ENCODE measurements around the gene EMILIN2.

DNA sequence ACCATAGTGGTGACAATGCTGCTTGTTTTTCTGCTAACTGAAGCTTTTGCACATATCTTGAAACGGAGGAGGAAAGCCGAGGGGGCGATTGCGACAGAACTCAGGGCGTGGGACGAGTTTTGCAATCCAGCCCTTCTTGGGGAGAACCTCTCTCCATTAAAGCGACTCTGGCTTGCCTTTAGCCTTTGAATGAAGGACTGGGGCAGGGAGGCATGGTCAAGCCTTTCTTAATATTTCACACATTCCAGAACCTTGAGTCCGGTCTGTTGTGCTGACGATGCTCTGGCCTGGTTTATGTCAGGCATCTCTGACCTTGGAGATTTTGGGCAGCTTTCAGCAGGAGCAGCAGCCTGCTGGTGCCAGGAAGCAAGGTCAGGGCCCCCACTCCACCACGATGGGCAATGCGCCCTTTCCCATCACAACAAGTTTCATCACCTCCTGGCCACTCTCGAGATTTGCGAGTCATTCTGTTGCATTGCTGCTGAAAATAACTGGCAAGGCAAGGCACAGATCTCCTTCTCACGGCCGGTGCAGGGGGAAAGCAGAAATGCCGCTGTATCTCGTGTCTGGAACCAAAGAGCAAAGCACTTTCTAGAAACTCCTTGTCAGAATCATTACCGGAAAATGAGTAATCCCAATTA, 10.8 kb downstream of the EMILIN2 start:
- TF ChIP-seq, protein P1, sequence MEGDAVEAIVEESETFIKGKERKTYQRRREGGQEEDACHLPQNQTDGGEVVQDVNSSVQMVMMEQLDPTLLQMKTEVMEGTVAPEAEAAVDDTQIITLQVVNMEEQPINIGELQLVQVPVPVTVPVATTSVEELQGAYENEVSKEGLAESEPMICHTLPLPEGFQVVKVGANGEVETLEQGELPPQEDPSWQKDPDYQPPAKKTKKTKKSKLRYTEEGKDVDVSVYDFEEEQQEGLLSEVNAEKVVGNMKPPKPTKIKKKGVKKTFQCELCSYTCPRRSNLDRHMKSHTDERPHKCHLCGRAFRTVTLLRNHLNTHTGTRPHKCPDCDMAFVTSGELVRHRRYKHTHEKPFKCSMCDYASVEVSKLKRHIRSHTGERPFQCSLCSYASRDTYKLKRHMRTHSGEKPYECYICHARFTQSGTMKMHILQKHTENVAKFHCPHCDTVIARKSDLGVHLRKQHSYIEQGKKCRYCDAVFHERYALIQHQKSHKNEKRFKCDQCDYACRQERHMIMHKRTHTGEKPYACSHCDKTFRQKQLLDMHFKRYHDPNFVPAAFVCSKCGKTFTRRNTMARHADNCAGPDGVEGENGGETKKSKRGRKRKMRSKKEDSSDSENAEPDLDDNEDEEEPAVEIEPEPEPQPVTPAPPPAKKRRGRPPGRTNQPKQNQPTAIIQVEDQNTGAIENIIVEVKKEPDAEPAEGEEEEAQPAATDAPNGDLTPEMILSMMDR (IDR thresholded peaks at IDR 0.05; ENCODE audit: low read depth, low read length), result no peak
- TF ChIP-seq POLR2A (IDR thresholded peaks at IDR 0.05; ENCODE audit: extremely low read depth, insufficient read length), result no peak
- TF ChIP-seq, protein P2, sequence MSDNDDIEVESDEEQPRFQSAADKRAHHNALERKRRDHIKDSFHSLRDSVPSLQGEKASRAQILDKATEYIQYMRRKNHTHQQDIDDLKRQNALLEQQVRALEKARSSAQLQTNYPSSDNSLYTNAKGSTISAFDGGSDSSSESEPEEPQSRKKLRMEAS (IDR thresholded peaks at IDR 0.05; ENCODE audit: low read depth, low read length), result no peak
- no peak; the same call in 1 of the 2 replicates for TF ChIP-seq MYC (IDR thresholded peaks at IDR 0.05; ENCODE audit: low read depth, low read length)
